Activated gamma-delta T cell treated with Interleukin-2 at 50 U/mL for 16 hours (primary cell): Measurements from ENCODE around the gene HOXD10.

Experiments used
- DNase-seq: peaks from one replicate; pipeline ENCODE4 v3.0.0-alpha.2; 2020

The HOXD10 gene

DNA sequence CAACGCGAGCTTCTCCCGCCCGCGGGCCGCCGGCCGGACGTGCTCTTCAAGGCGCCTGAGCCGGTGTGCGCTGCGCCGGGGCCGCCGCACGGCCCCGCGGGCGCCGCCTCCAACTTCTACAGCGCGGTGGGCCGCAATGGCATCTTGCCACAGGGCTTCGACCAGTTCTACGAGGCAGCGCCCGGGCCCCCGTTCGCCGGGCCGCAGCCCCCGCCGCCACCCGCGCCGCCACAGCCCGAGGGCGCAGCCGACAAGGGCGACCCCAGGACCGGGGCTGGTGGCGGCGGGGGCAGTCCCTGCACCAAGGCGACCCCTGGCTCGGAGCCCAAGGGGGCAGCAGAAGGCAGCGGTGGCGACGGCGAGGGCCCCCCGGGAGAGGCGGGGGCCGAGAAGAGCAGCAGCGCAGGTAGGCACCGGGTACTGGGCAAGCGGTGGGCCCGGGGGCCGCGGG, 8.8 kb upstream of the HOXD10 start:
- DNase-seq: no peak

GRCh38 chr2:176109192-176109901, 7.2 kb upstream of the HOXD10 start:
- no peak for DNase-seq

DNA sequence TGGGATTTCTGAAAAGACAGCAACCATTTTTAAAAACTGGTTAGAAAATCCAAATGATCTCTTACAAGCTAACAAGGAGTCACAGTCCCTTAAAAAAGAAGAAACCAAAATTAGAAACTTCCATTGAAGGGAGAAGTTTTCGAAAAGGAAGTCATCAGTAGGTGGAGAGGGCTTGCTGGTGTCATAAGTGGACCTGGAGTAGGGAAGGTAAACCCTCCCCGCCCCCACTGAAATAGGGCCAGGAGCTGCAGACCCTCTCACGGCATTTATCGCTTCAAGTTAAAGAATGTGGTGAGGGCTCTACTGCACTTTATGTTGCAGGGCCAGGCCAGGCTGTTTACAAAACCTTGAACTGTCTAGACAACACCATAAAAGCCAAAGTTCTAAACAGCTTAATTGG, 6.6 kb upstream of the HOXD10 start:
- DNase-seq: no peak

DNA sequence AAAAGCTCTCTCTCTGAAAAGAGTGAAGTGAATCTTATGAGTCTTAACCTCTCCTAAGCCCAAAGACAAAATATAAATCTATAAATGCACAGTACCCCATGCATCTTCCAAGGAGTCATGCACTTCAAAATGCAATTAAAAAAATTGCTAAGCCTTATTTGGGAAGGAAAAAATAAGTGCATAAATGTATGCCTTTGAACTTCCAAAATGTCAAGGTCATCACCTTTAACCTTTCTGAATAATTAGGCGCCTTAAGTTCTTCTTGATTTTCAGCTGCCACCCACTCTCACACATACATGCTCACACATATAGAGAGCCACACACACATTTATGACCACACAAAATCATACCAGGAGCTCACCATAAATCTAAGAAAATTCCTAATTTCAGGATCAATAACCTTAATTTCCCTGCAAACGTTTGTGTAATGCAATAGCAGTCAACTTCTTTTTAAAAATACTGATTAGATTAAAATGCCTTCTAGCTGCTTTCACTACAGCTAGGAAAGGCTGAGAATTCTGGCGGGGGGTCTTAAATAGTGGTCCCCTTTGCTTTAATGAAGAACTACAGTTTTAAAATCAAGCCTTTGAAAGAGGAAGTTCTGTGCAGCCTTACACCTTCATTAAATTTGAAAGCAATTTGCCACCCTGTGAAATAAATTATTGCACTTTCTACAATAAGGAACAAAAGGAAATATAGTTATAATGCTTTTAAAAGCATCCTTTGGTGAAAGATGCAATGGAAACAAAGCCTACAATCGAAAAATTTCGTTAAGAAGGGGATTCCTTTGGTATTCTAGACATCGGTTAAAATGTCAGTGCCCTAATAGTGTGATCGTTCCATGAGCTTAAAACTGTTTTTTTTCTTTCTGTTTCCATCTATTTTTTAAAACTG, 5.9 kb upstream of the HOXD10 start:
- DNase-seq: no peak

GRCh38 chr2:176111309-176111663, 5.3 kb upstream of the HOXD10 start:
- DNase-seq: no peak

DNA sequence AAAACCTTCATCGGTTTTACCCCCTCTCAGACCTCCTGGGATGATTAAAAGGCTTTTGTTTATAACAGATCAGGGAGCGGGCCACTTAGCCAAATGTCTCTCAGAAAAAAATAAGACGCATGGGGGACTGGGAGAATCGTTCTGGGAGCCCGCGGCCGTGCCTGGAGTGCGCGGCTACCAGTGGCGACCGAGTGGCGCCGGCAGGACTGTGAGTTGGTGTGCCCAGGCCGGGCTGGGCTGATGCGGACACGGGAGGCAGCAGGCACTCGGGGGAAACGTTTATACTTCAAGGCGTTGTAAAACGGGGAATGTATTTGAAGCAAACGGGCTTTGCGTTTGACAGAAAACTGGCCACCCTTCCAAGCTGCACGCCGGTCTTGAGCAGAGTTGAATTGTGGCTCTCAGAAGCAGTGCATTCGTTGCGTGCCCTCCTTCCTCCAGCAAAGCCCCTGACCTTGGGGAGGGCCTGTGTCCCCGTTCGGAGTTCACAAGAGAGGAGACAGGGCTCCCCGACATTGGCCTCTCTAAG, 4.7 kb upstream of the HOXD10 start:
- DNase-seq: no peak

DNA sequence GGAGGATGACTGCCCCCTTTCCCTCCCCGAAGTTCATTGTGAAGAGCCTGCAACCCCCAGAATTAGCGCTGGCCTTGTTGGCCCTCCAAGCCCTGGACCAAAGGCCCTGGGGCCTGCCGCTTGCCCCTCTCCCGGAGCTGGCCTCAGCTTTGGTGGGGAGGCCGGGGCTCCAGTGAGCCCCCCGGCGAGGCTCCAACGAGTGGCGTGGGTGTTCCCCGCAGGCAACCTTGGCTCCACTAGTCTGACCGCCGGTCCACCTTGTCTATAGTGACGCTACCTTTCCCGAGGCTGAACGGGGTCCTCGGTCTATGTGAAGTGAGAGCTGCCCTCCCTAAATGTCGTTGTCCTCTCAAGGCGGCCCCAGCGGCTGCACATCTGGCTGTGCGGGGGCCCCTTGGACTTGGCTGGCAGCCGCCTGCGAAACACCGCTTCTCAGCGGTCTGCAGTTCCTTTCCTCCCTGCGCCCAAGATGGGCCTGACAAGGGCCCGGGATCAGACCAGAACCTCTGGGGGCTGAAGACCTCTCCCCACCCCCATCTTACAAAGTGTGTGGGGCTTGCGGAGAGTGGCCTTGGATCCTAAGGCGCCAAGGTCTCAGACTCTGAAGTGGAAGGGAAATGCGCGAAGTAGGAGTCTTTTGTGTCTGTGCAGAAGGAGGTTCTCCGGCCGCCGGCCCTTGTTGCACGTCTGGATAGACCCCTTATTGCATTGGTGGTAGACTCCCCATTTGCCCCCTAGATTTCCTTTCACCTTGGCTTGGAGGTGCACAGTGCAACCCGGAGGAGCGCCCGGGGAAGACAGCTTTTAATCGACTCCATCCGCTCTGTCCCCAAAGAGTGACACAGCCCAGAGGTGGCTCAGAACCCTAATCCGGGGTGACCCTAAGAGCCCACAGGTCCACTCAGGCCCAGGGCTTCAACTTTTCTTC, 3.9 kb upstream of the HOXD10 start:
- DNase-seq: no peak

DNA sequence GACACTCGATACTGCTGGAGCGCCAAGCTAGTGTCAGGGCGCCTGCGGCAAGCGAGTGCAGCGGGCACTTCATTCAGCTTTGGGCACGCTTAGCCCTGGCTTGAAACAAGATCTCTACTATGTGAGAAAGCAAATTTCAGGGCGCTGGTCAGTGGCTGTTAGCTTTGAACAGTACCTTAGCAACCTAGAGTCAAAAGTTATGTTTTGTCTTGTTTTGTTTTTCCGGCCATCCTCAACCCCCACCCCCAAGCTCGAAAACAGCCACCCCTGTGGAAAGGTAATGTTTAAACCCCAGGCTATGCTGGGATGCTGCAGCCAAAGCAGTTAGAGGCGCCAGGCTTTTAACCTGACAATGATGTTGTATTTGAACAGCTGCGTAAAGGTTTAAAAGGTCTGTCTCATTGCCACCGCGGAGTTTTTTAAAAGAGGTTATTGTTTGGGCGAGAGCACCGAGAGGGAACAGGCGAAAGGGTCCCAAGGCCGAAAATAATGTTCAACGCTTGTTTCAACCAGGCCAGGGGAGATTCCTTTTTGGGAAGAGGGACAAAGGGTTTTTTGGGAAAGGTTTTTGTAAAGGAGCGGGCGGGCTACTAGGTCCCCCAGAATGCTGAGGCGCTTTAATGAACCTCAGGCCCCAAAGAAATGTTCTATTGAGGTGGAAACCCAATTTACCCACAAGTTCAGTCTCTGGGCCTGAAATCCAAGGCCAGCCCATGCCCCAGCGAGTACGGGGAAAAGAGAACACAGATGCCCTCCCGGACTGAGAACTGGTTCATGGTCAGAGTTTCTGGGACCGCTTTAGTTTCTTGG, 2.3 kb upstream of the HOXD10 start:
- no peak for DNase-seq

DNA sequence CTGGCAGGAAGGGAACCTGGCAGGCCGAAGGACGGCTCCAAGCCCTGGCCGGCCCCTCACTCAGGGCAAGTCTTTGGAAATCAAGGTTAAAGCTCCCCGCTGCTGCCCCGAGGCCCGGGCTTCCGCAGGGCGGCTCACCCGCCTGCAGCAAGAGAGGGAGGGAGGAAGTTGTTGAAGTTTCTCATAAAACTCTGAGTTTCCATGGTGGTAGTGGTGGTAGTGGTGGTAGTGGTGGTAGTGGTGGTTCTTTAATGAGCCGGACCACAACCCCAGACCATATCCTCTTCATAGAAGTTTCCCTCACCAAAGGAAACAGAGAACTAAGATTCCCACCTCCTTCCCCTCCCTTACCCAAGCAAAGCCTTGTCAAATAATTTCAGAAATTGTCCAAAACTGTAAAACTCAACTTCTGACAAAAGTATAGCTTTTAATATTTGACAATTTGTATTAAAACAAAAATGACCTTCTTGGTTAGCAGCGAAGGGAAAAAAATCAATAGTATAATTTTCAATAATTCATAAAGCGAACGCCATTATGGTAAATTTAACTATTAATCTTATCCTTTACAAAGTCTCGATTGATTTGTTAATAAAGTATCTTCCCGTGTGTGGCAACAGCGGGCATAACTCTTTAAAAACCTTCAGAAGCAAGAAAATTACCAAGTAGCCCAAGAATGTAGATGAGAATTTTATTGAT, 1.5 kb upstream of the HOXD10 start:
- DNase-seq: no peak

DNA sequence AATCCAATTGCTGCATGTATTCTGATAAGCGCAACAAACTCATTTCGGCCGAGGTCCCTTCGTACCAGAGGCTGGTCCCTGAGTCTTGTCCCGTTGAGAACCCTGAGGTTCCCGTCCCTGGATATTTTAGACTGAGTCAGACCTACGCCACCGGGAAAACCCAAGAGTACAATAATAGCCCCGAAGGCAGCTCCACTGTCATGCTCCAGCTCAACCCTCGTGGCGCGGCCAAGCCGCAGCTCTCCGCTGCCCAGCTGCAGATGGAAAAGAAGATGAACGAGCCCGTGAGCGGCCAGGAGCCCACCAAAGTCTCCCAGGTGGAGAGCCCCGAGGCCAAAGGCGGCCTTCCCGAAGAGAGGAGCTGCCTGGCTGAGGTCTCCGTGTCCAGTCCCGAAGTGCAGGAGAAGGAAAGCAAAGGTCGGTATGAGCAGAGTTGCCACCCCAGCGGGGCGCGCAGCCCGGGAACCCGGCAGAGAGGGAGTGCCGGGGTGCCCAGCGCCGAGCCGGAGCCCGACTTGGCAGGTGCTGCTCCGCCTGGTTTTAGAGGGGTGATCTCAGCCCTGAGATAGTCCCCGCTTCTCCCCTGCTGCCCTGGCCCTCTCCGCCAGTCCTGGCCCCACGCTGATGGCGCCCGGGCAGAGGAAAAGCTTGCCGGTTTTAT, 714 bp downstream of the HOXD10 start:
- no peak for DNase-seq

DNA sequence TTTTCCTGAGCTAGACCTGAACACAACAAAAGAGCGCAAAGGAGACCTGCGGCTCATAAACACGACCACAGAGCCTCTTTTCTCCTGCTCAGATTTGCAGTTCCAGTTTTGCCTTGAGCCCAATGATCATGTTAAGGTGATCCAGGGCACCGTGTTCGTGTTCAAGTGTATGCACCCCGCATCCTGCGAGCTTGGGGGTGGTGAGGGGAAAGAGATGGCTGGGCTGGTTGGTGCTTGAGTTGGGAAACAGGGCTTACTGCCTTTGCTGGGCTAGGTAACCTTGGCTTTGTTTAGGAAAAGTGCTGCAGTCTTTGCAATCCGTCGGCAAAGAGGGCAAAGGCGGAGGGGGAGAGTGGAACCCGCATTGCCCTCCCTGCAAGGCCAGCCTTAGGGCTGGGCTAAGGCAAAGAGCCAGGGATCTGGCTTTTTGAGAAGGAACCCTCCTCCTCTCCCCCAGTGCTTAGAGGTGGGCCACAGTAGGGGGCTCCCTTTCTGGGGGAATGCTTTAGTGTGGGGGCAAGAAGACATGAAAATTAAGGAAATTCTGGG, 1.3 kb downstream of the HOXD10 start:
- DNase-seq: no peak

DNA sequence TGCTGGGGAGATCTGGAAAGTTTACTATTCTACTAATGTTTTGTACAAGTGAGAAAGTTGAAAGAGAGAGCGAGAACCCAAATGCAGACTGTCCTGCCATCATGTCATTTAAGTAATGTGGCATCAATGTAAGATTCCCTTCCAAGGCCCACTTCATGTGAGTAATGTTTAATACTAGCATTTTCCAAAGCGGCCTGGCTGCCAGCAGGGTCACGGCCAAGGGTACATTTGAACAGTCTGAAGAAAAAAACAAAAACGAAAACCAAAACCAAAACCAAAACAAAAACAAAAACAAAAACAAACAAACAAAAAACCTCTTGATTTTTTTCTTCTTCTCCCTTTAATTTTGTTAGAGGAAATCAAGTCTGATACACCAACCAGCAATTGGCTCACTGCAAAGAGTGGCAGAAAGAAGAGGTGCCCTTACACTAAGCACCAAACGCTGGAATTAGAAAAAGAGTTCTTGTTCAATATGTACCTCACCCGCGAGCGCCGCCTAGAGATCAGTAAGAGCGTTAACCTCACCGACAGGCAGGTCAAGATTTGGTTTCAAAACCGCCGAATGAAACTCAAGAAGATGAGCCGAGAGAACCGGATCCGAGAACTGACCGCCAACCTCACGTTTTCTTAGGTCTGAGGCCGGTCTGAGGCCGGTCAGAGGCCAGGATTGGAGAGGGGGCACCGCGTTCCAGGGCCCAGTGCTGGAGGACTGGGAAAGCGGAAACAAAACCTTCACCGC, 2.2 kb downstream of the HOXD10 start:
- no peak for DNase-seq

GRCh38 chr2:176120364-176121189, 4.0 kb downstream of the HOXD10 start:
- no peak for DNase-seq

- no peak for DNase-seq
Observed at GRCh38 chr2:176121190-176122051, 4.8 kb downstream of the HOXD10 start.

- DNase-seq: no peak
Observed at GRCh38 chr2:176122052-176122682, 5.6 kb downstream of the HOXD10 start.

DNA sequence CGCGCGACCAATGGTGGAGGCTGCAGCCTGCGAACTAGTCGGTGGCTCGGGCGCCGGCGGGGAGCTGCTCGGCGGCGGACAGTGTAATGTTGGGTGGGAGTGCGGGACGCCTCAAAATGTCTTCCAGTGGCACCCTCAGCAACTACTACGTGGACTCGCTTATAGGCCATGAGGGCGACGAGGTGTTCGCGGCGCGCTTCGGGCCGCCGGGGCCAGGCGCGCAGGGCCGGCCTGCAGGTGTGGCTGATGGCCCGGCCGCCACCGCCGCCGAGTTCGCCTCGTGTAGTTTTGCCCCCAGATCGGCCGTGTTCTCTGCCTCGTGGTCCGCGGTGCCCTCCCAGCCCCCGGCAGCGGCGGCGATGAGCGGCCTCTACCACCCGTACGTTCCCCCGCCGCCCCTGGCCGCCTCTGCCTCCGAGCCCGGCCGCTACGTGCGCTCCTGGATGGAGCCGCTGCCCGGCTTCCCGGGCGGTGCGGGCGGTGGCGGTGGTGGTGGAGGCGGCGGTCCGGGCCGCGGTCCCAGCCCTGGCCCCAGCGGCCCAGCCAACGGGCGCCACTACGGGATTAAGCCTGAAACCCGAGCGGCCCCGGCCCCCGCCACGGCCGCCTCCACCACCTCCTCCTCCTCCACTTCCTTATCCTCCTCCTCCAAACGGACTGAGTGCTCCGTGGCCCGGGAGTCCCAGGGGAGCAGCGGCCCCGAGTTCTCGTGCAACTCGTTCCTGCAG, 6.3 kb downstream of the HOXD10 start, which contains the start of gene HOXD9:
HOXD9 (plus strand) TSS at position 37 of the 728 bp plus-strand sequence; CDS start at position 87, 50 bp downstream.
- DNase-seq: no peak
